ENCODE data around the gene NFATC3.

The NFATC3 gene

GRCh38 chr16:68166264-68166663 lies 81.1 kb downstream of the NFATC3 start:
- no peak for DNase-seq (ENCODE audit: low read depth in 1 of 2, low spot score in 1 of 2)
- in situ Hi-C loops (cut with HindIII; ENCODE audit: low pct_unique_long_range_greater_than_20kb, low sequenced_read_pairs): no loop called here

GRCh38 chr16:68179196-68179795 lies 94.1 kb downstream of the NFATC3 start:
- TF ChIP-seq JUND (IDR thresholded peaks at IDR 0.05; ENCODE audit: low read depth): no peak
- in situ Hi-C loops (cut with HindIII; ENCODE audit: low pct_unique_long_range_greater_than_20kb, low sequenced_read_pairs): no loop called here
- no peak for DNase-seq (ENCODE audit: low read depth in 1 of 2, low spot score in 1 of 2)

More at GRCh38 chr16:68166264-68166663, 81.1 kb downstream of the NFATC3 start:
- no peak for TF ChIP-seq JUND (IDR thresholded peaks at IDR 0.05; ENCODE audit: low read depth)

- TF ChIP-seq JUND (IDR thresholded peaks at IDR 0.05; ENCODE audit: low read depth): no peak
- DNase-seq (ENCODE audit: low read depth in 1 of 2, low spot score in 1 of 2): no peak
- in situ Hi-C loops (cut with HindIII; ENCODE audit: low pct_unique_long_range_greater_than_20kb, low sequenced_read_pairs): no loop called here
Measured at GRCh38 chr16:68179855-68180254, 94.7 kb downstream of the NFATC3 start.

GRCh38 chr16:68183046-68183445 lies 97.9 kb downstream of the NFATC3 start:
- DNase-seq (ENCODE audit: low read depth in 1 of 2, low spot score in 1 of 2): no peak
- in situ Hi-C loops (cut with HindIII; ENCODE audit: low pct_unique_long_range_greater_than_20kb, low sequenced_read_pairs): no loop called here
- TF ChIP-seq JUND (IDR thresholded peaks at IDR 0.05; ENCODE audit: low read depth): no peak

- TF ChIP-seq JUND (IDR thresholded peaks at IDR 0.05; ENCODE audit: low read depth): no peak
- in situ Hi-C loops (cut with HindIII; ENCODE audit: low pct_unique_long_range_greater_than_20kb, low sequenced_read_pairs): no loop called here
- no peak for DNase-seq (ENCODE audit: low read depth in 1 of 2, low spot score in 1 of 2)
Measured at GRCh38 chr16:68186877-68187276, 101.7 kb downstream of the NFATC3 start.

GRCh38 chr16:68187505-68187904 lies 102.3 kb downstream of the NFATC3 start:
- in situ Hi-C loops (cut with HindIII; ENCODE audit: low pct_unique_long_range_greater_than_20kb, low sequenced_read_pairs): no loop called here
- no peak for DNase-seq (ENCODE audit: low read depth in 1 of 2, low spot score in 1 of 2)
- no peak for TF ChIP-seq JUND (IDR thresholded peaks at IDR 0.05; ENCODE audit: low read depth)

GRCh38 chr16:68188170-68188569 lies 103.0 kb downstream of the NFATC3 start:
- in situ Hi-C loops (cut with HindIII; ENCODE audit: low pct_unique_long_range_greater_than_20kb, low sequenced_read_pairs): no loop called here
- no peak for DNase-seq (ENCODE audit: low read depth in 1 of 2, low spot score in 1 of 2)

GRCh38 chr16:68190081-68190480 lies 104.9 kb downstream of the NFATC3 start:
- TF ChIP-seq JUND (IDR thresholded peaks at IDR 0.05; ENCODE audit: low read depth): no peak
- in situ Hi-C loops (cut with HindIII; ENCODE audit: low pct_unique_long_range_greater_than_20kb, low sequenced_read_pairs): no loop called here
- DNase-seq (ENCODE audit: low read depth in 1 of 2, low spot score in 1 of 2): no peak

More at GRCh38 chr16:68188170-68188569, 103.0 kb downstream of the NFATC3 start:
- TF ChIP-seq JUND (IDR thresholded peaks at IDR 0.05; ENCODE audit: low read depth): no peak

- in situ Hi-C loops (cut with HindIII; ENCODE audit: low pct_unique_long_range_greater_than_20kb, low sequenced_read_pairs): no loop called here
- TF ChIP-seq JUND (IDR thresholded peaks at IDR 0.05; ENCODE audit: low read depth): no peak
- no peak for DNase-seq (ENCODE audit: low read depth in 1 of 2, low spot score in 1 of 2)
Measured at GRCh38 chr16:68190736-68191510, 105.8 kb downstream of the NFATC3 start.

- TF ChIP-seq JUND (IDR thresholded peaks at IDR 0.05; ENCODE audit: low read depth): no peak
- in situ Hi-C loops (cut with HindIII; ENCODE audit: low pct_unique_long_range_greater_than_20kb, low sequenced_read_pairs): no loop called here
- DNase-seq (ENCODE audit: low read depth in 1 of 2, low spot score in 1 of 2): no peak
Measured at GRCh38 chr16:68194251-68194650, 109.1 kb downstream of the NFATC3 start.

- DNase-seq (ENCODE audit: low read depth in 1 of 2, low spot score in 1 of 2): no peak
- no peak for TF ChIP-seq JUND (IDR thresholded peaks at IDR 0.05; ENCODE audit: low read depth)
- in situ Hi-C loops (cut with HindIII; ENCODE audit: low pct_unique_long_range_greater_than_20kb, low sequenced_read_pairs): no loop called here
Measured at GRCh38 chr16:68197250-68197649, 112.1 kb downstream of the NFATC3 start.

GRCh38 chr16:68200088-68200783 lies 115.1 kb downstream of the NFATC3 start:
- in situ Hi-C loops (cut with HindIII; ENCODE audit: low pct_unique_long_range_greater_than_20kb, low sequenced_read_pairs): no loop called here
- DNase-seq (ENCODE audit: low read depth in 1 of 2, low spot score in 1 of 2): no peak
- TF ChIP-seq JUND (IDR thresholded peaks at IDR 0.05; ENCODE audit: low read depth): no peak; the same call in 1 of the 2 replicates

- no peak for TF ChIP-seq JUND (IDR thresholded peaks at IDR 0.05; ENCODE audit: low read depth)
- peak in 1 of 2 experiments; percentile 16 for DNase-seq (ENCODE audit: low read depth in 1 of 2, low spot score in 1 of 2)
- in situ Hi-C loops (cut with HindIII; ENCODE audit: low pct_unique_long_range_greater_than_20kb, low sequenced_read_pairs): no loop called here
Measured at GRCh38 chr16:68202091-68202519, 116.9 kb downstream of the NFATC3 start.
